Stomach (tissue), 9 donors: ENCODE results near the gene TRAF7. TPM values are rescaled to one million over a fixed set of nuclear protein-coding genes. Genes with fewer than 3 reads are reported as not detected.

Source experiments
- DNase-seq, 2 donors: peaks; one replicate each; pipeline versions ENCODE4 v3.0.0 to v3.0.0-alpha.2; 2013 to 2019
- H3K27ac ChIP-seq, 5 donors: fragments of 200-600 bp in 4 of 5; sonication (generic) in 4 of 5; one replicate each; pipeline ENCODE4 v1.5.1; 2013 to 2019; ENCODE audit warnings: mild to moderate bottlenecking in 1 of 5, moderate library complexity in 1 of 5
- H3K27me3 ChIP-seq, 3 donors: fragments of 200-600 bp; sonication (generic); one replicate each; pipeline ENCODE4 v1.5.1; 2017 to 2019; ENCODE audit warnings: mixed run types in 1 of 3
- H3K36me3 ChIP-seq, 4 donors: fragments of 200-600 bp; sonication (generic); 1 replicate in 3 of 4; 2 replicates in 1 of 4; pipeline ENCODE4 v1.5.1; 2016 to 2019
- H3K4me1 ChIP-seq, 4 donors: fragments of 200-600 bp; sonication (generic); one replicate each; pipeline ENCODE4 v1.5.1; 2016 to 2019
- H3K4me3 ChIP-seq, 4 donors: fragments of 200-600 bp; sonication (generic) in 3 of 4; one replicate each; pipeline ENCODE4 v1.5.1; 2016 to 2019; ENCODE audit warnings: mild to moderate bottlenecking in 1 of 4
- H3K9me3 ChIP-seq, 4 donors: fragments of 200-600 bp; sonication (generic); one replicate each; pipeline ENCODE4 v1.5.1; 2016 to 2019
- CTCF ChIP-seq, 7 experiments: fragments of 450-650 bp in 4 of 7; fragments of 200-600 bp in 3 of 7; sonication (generic) in 3 of 7; IDR thresholded peaks; one replicate each; pipeline ENCODE4 v1.5.1; 2016 to 2019; ENCODE audit warnings: antibody characterized with exemption in 7 of 7, control low read depth in 2 of 7, mild to moderate bottlenecking in 1 of 7
- EP300 ChIP-seq: sonication (generic); formaldehyde crosslinking; IDR thresholded peaks from one replicate; pipeline ENCODE4 v1.6.1; 2017; ENCODE audit warnings: antibody characterized with exemption
- POLR2A ChIP-seq, 4 donors: fragments of 450-650 bp; IDR thresholded peaks; one replicate each; pipeline ENCODE4 v1.6.1; 2016; ENCODE audit warnings: antibody characterized with exemption in 4 of 4, control low read depth in 2 of 4, mild to moderate bottlenecking in 1 of 4, moderate library complexity in 1 of 4
- POLR2AphosphoS5 ChIP-seq, 3 donors: sonication (generic); formaldehyde crosslinking; IDR thresholded peaks; one replicate each; pipeline ENCODE4 v1.6.1; 2016; ENCODE audit warnings: antibody characterized with exemption in 3 of 3
- WGBS, 5 donors: extraction: QIAGEN DNeasy Blood & Tissue Kit in 3 of 5; methylation state at CpG; one replicate each; pipeline versions ENCODE4 v1.1.5 to v1.1.7; 2013 to 2018; 5-methylcytosine and 5-hydroxymethylcytosine counted together
- intact Hi-C: fragments of 100-400 bp; cut with DNase I; formaldehyde crosslinking; loops from one replicate; pipeline ENCODE4 v1.15.1; 2023; ENCODE audit warnings: low total_unique reads
- polyA plus RNA-seq, 3 donors: library from polyadenylated mRNA; stranded (reverse); fragments of 200-250 nt; gene quantifications; one replicate each; pipeline ENCODE4 v1.2.3, GENCODE V29; 2013
- total RNA-seq, 5 donors: library from RNA; depleted of rRNA; stranded (reverse); fragments of >200 nt; gene quantifications; one replicate each; pipeline versions ENCODE4 v1.1.0 to v1.2.3, GENCODE V29; 2014 to 2016
- donor health status: healthy with polysubstance abuse.
- donor health status: Bipolar disorder and iron deficiency.
- donor health status: healthy.

Gene TRAF7
- total and polyA plus RNA-seq, 8 donors = 20.9 to 204 (median 38.5) TPM

GRCh38 chr16:2196162-2196980 is 40.8 kb downstream of the TRAF7 start, which contains the start of gene CASKIN1:
CASKIN1 (minus strand) TSS chr16:2196605; CDS start chr16:2196432, 173 bp downstream.
- H3K27ac ChIP-seq = no peak within 1 kb of the TSS
- TF ChIP-seq POLR2AphosphoS5 (IDR thresholded peaks at IDR 0.05) = no peak
- no peak for TF ChIP-seq POLR2A (IDR thresholded peaks at IDR 0.05)
- TF ChIP-seq EP300 = no peak
- TF ChIP-seq CTCF (IDR thresholded peaks at IDR 0.05) = no peak
- peaks cover 6 to 59% (median 37%) of the 10 kb centered on the region in 3 donors for H3K27me3 ChIP-seq
- no peaks in the 10 kb centered on the region for H3K36me3 ChIP-seq
- 0 to 1% (median 1%) methylated on average over 13 to 118 of the region's 129 CpGs for WGBS, 5 donors
- H3K4me3 ChIP-seq = peak within 1 kb of the TSS; percentile 45 to 52 (median 48)
- no peaks in the 10 kb centered on the region for H3K9me3 ChIP-seq
- intact Hi-C loops = loop anchor here (10.0 kb wide), 1 partner anchor 298 kb away; no protein-coding TSS in a partner anchor
- peak in 1 of 2 donors; percentile 70 for DNase-seq
- peaks cover 13 to 21% (median 19%) of the 10 kb centered on the region in 4 donors for H3K4me1 ChIP-seq

- Histone ChIP-seq H3K9me3 (no peaks in the 10 kb centered on the region), H3K36me3 (no peaks in the 10 kb centered on the region), H3K4me3 (peak overlapping the region; percentile 25 to 36 (median 34)), H3K27ac (no peak overlapping the region), H3K4me1 (peaks cover 13 to 21% (median 19%) of the 10 kb centered on the region in 4 donors), H3K27me3 (peaks cover 6 to 59% (median 37%) of the 10 kb centered on the region in 3 donors)
- intact Hi-C loops = loop anchor here (10.0 kb wide), 1 partner anchor 298 kb away; no protein-coding TSS in a partner anchor
- TF ChIP-seq CTCF (IDR thresholded peaks at IDR 0.05) (no peak), POLR2A (IDR thresholded peaks at IDR 0.05) (no peak), EP300 (no peak), POLR2AphosphoS5 (IDR thresholded peaks at IDR 0.05) (no peak)
- no peak for DNase-seq
- WGBS, 5 donors = 23 to 90% (median 30%) methylated on average over 2 to 32 of the region's 32 CpGs
Measured at GRCh38 chr16:2196981-2197511, 41.5 kb downstream of the TRAF7 start.

GRCh38 chr16:2197765-2198164 is 42.2 kb downstream of the TRAF7 start:
- intact Hi-C loops = loop anchor here (10.0 kb wide), 1 partner anchor 297 kb away; no protein-coding TSS in a partner anchor
- H3K4me1 ChIP-seq = peaks cover 13 to 21% (median 19%) of the 10 kb centered on the region in 4 donors
- no peaks in the 10 kb centered on the region for H3K36me3 ChIP-seq
- no peak for DNase-seq
- no peak overlapping the region for H3K4me3 ChIP-seq
- peaks cover 6 to 59% (median 37%) of the 10 kb centered on the region in 3 donors for H3K27me3 ChIP-seq
- no peaks in the 10 kb centered on the region for H3K9me3 ChIP-seq
- TF ChIP-seq EP300 = no peak
- no peak overlapping the region for H3K27ac ChIP-seq
- WGBS, 5 donors = 76 to 88% (median 83%) methylated on average over 6 of the region's 6 CpGs

GRCh38 chr16:2198283-2198682 is 42.7 kb downstream of the TRAF7 start:
- intact Hi-C loops = loop anchor here (10.0 kb wide), 1 partner anchor 297 kb away; no protein-coding TSS in a partner anchor
- Histone ChIP-seq H3K9me3 (no peaks in the 10 kb centered on the region), H3K4me3 (no peak overlapping the region), H3K4me1 (peaks cover 13 to 21% (median 19%) of the 10 kb centered on the region in 4 donors), H3K27ac (no peak overlapping the region), H3K27me3 (peaks cover 6 to 59% (median 37%) of the 10 kb centered on the region in 3 donors), H3K36me3 (no peaks in the 10 kb centered on the region)
- no peak for DNase-seq
- WGBS, 5 donors = 47 to 67% (median 57%) methylated on average over 4 of the region's 4 CpGs
- TF ChIP-seq POLR2AphosphoS5 (IDR thresholded peaks at IDR 0.05) = no peak
- TF ChIP-seq POLR2A (IDR thresholded peaks at IDR 0.05) = no peak
- no peak for TF ChIP-seq EP300
- no peak for TF ChIP-seq CTCF (IDR thresholded peaks at IDR 0.05)
